ENCODE data around the gene PRPS1.

PRPS1 gene

GRCh38 chrX:107648332-107648731, 20.0 kb downstream of the PRPS1 start:
- no peak for DNase-seq (ENCODE audit: low read depth)
- H3K4me3 ChIP-seq (ENCODE audit: low read depth, low read length) = no peak overlapping the region
- in situ Hi-C loops (cut with HindIII; ENCODE audit: low sequenced_read_pairs) = no loop called here
- no peak for TF ChIP-seq CTCF (IDR thresholded peaks at IDR 0.05; ENCODE audit: low read depth, low read length, missing control alignments)

- in situ Hi-C loops (cut with HindIII; ENCODE audit: low sequenced_read_pairs) = no loop called here
- H3K4me3 ChIP-seq (ENCODE audit: low read depth, low read length) = no peak overlapping the region
- DNase-seq (ENCODE audit: low read depth) = no peak
- no peak for TF ChIP-seq CTCF (IDR thresholded peaks at IDR 0.05; ENCODE audit: low read depth, low read length, missing control alignments)
Observed at GRCh38 chrX:107654566-107654871, 26.2 kb downstream of the PRPS1 start.

- peak; percentile 73 for TF ChIP-seq CTCF (IDR thresholded peaks at IDR 0.05; ENCODE audit: low read depth, low read length, missing control alignments)
- no peak for DNase-seq (ENCODE audit: low read depth)
- H3K4me3 ChIP-seq (ENCODE audit: low read depth, low read length) = no peak overlapping the region
- in situ Hi-C loops (cut with HindIII; ENCODE audit: low sequenced_read_pairs) = no loop called here
Observed at GRCh38 chrX:107654872-107655761, 26.8 kb downstream of the PRPS1 start.

- no peak for DNase-seq (ENCODE audit: low read depth)
- no peak overlapping the region for H3K4me3 ChIP-seq (ENCODE audit: low read depth, low read length)
- in situ Hi-C loops (cut with HindIII; ENCODE audit: low sequenced_read_pairs) = no loop called here
- TF ChIP-seq CTCF (IDR thresholded peaks at IDR 0.05; ENCODE audit: low read depth, low read length, missing control alignments) = no peak
Observed at GRCh38 chrX:107656978-107657377, 28.7 kb downstream of the PRPS1 start.

DNA sequence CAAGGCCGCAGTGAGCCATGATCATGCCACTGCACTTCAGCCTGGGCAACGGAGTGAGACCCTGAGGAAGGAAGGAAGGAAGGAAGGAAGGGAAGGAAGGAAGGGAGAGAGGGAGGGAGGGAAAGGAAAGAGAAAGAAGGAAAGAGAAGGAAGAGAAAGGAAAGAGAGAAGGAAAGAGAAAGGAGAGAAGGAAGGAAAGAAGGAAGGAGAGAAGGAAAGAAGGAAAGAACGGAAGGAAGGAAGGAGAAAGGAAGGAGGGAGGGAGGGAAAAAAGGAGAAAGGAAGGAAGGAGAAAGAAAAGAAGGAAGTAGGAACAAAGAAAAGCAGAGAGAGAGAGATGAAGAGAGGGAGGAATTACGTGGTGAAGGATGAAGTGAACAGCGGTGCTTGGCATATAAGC, 30.4 kb downstream of the PRPS1 start:
- no peak for TF ChIP-seq CTCF (IDR thresholded peaks at IDR 0.05; ENCODE audit: low read depth, low read length, missing control alignments)
- no peak overlapping the region for H3K4me3 ChIP-seq (ENCODE audit: low read depth, low read length)
- DNase-seq (ENCODE audit: low read depth) = no peak
- in situ Hi-C loops (cut with HindIII; ENCODE audit: low sequenced_read_pairs) = no loop called here

DNA sequence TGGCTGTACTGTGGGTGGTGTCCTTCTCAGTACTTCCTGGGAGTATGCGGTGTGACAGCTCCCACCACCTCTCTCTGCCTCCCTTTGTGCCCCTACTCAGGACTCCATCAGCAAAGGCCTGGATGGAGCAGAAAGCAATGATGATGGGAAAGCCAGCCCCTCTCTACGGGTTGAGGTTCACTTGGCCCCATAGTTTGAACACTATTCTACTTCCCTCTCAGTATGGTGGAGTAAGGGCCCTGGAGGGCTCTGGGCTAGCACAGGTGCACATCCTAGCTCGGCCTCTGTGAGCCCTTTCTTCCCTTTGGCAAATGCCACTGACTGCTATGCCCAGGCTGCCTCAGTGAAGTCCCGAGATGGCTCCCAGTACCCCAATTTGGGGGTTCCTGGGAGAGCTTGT, 31.0 kb downstream of the PRPS1 start:
- in situ Hi-C loops (cut with HindIII; ENCODE audit: low sequenced_read_pairs) = no loop called here
- no peak for DNase-seq (ENCODE audit: low read depth)
- no peak overlapping the region for H3K4me3 ChIP-seq (ENCODE audit: low read depth, low read length)

More for the DNA sequence above, 31.0 kb downstream of the PRPS1 start:
- TF ChIP-seq CTCF (IDR thresholded peaks at IDR 0.05; ENCODE audit: low read depth, low read length, missing control alignments) = no peak
